HCT116 (cell line): Measurements from ENCODE around the gene DGCR8. TPM values are rescaled to one million over a fixed set of nuclear protein-coding genes. Genes with fewer than 3 reads are reported as not detected.
A peak's percentile ranks its signal among the peaks of the same experiment; 100 is the strongest.

Source experiments
- ATAC-seq: fragments of 200-7000 bp; cut with Tn5 transposase; 2 replicates; pipeline ENCODE4 v1.9.1; 2020; ENCODE audit warnings: mild to moderate bottlenecking, moderate library complexity
- BruUV-seq: library from RNA; stranded (reverse); fragments of 400-500 nt; replicated peaks from 2 replicates; lab custom pipeline; 2021; lab: Mats Ljungman, UMichigan
- CTCF ChIA-PET: fragments of 300-600 bp; sonication (Branson Sonifier 250); formaldehyde crosslinking; loops from one replicate; lab custom pipeline; 2021; ENCODE audit warnings: antibody characterized with exemption; lab: Charles Lee
- POLR2A ChIA-PET: fragments of 300-600, 350-600 bp; sonication (Branson Sonifier 250); formaldehyde crosslinking; loops from one replicate; lab custom pipeline; 2021; ENCODE audit warnings: antibody characterized with exemption; lab: Charles Lee
- RAD21 ChIA-PET, 2 experiments: fragments of 300-600 bp; sonication (Branson Sonifier 250); formaldehyde crosslinking; loops; one replicate each; lab custom pipeline; 2023; ENCODE audit warnings: low total read pairs in 2 of 2; ENCODE audit not compliant: uncharacterized antibody in 2 of 2, unreplicated experiment in 2 of 2, low non-redundant PET in 1 of 2; lab: Charles Lee
- DNase-seq: peaks from one replicate; pipeline ENCODE4 v3.0.0-alpha.2; 2010; ENCODE audit warnings: low read depth, low spot score
- H2AFZ ChIP-seq: fragments of 200-600 bp; shearing (Covaris generic), sonication (generic); 2 replicates; pipeline ENCODE4 v1.6.1; 2017; ENCODE audit warnings: low read depth, mixed run types, mixed read lengths, antibody characterized with exemption, low read length; ENCODE audit not compliant: poor library complexity, severe bottlenecking
- H3K27ac ChIP-seq: 2 replicates; pipeline ENCODE4 v1.5.1; 2012; ENCODE audit warnings: low read depth, low read length
- H3K27me3 ChIP-seq: fragments of 200-600 bp; sonication (generic); 2 replicates; pipeline ENCODE4 v1.6.1; 2016; ENCODE audit warnings: mixed run types, low read length, mixed read lengths; ENCODE audit not compliant: insufficient read depth
- H3K36me3 ChIP-seq, 2 experiments: fragments of 200-500 bp in 1 of 2; fragments of 200-600 bp in 1 of 2; sonication (Bioruptor generic) in 1 of 2; sonication (generic) in 1 of 2; 2 replicates each; pipeline versions ENCODE4 v1.5.1 to v1.6.1; 2014 to 2016; ENCODE audit warnings: low read length in 2 of 2, inconsistent platforms in 1 of 2, mixed read lengths in 1 of 2, mixed run types in 1 of 2; ENCODE audit not compliant: insufficient read depth in 2 of 2, control insufficient read depth in 1 of 2
- H3K4me1 ChIP-seq, 2 experiments: fragments of 200-600 bp in 1 of 2; sonication (generic) in 1 of 2; 2 replicates each; pipeline versions ENCODE4 v1.5.1 to v1.6.1; 2012 to 2017; ENCODE audit warnings: low read length in 2 of 2, inconsistent platforms in 1 of 2, mild to moderate bottlenecking in 1 of 2, mixed read lengths in 1 of 2, mixed run types in 1 of 2, moderate library complexity in 1 of 2; ENCODE audit not compliant: insufficient read depth in 2 of 2, control insufficient read depth in 1 of 2
- H3K4me2 ChIP-seq: fragments of 200-600 bp; sonication (generic); 2 replicates; pipeline ENCODE4 v1.6.1; 2017; ENCODE audit warnings: mixed run types, low read length, mixed read lengths
- H3K4me3 ChIP-seq, 2 experiments: fragments of 200-600 bp in 1 of 2; sonication (generic) in 1 of 2; replicated peaks in 1 of 2; 2 replicates each; pipeline ENCODE4 v1.5.1; 2011 to 2016; ENCODE audit warnings: low read length in 2 of 2, control low read depth in 1 of 2, low read depth in 1 of 2, mild to moderate bottlenecking in 1 of 2, mixed read lengths in 1 of 2, mixed run types in 1 of 2
- H3K79me2 ChIP-seq: fragments of 200-600 bp; sonication (generic); 2 replicates; pipeline ENCODE4 v1.6.1; 2017; ENCODE audit warnings: mild to moderate bottlenecking, mixed run types, low read length, moderate library complexity, mixed read lengths; ENCODE audit not compliant: insufficient read depth
- H3K9ac ChIP-seq: fragments of 200-600 bp; sonication (generic); 2 replicates; pipeline ENCODE4 v1.6.1; 2016; ENCODE audit warnings: low read length, mixed read lengths
- H3K9me2 ChIP-seq: fragments of 200-600 bp; sonication (generic), shearing (Covaris generic); 2 replicates; pipeline ENCODE4 v1.6.1; 2017; ENCODE audit warnings: mixed run types, mild to moderate bottlenecking, moderate library complexity; ENCODE audit not compliant: insufficient read depth
- H3K9me3 ChIP-seq, 2 experiments: fragments of 200-500 bp in 1 of 2; fragments of 200-600 bp in 1 of 2; sonication (Bioruptor generic) in 1 of 2; sonication (generic) in 1 of 2; 2 replicates each; pipeline ENCODE4 v1.6.1; 2014 to 2017; ENCODE audit warnings: low read length in 2 of 2, mixed read lengths in 2 of 2, inconsistent platforms in 1 of 2, low read depth in 1 of 2, mild to moderate bottlenecking in 1 of 2, mixed run types in 1 of 2, moderate library complexity in 1 of 2; ENCODE audit not compliant: control insufficient read depth in 1 of 2, insufficient read depth in 1 of 2
- H4K20me1 ChIP-seq: fragments of 200-600 bp; sonication (generic), shearing (Covaris generic); 2 replicates; pipeline ENCODE4 v1.6.1; 2017; ENCODE audit warnings: mixed run types, mild to moderate bottlenecking, moderate library complexity; ENCODE audit not compliant: insufficient read depth
- EGR1 ChIP-seq: IDR thresholded peaks from 2 replicates; pipeline ENCODE4 v1.6.1; 2012; ENCODE audit warnings: low read depth
- JUND ChIP-seq: IDR thresholded peaks from 2 replicates; pipeline ENCODE4 v1.6.1; 2012
- POLR2AphosphoS5 ChIP-seq: IDR thresholded peaks from 2 replicates; pipeline ENCODE4 v1.6.1; 2011; ENCODE audit warnings: mild to moderate bottlenecking, low read depth, low read length, moderate library complexity
- SRF ChIP-seq: IDR thresholded peaks from 2 replicates; pipeline ENCODE4 v1.6.1; 2012; ENCODE audit warnings: low read depth
- YY1 ChIP-seq: IDR thresholded peaks from 2 replicates; pipeline ENCODE4 v1.6.1; 2011; ENCODE audit warnings: low read length, low read depth, moderate library complexity, mild to moderate bottlenecking; ENCODE audit not compliant: insufficient replicate concordance; ENCODE audit errors: extremely low read depth
- ZNF274 ChIP-seq: fragments of 200-500 bp; sonication (Bioruptor generic); IDR thresholded peaks from 2 replicates; pipeline ENCODE4 v1.6.1; 2014; ENCODE audit warnings: mild to moderate bottlenecking, low read depth, low read length, inconsistent platforms
- intact Hi-C: fragments of 100-400 bp; cut with micrococcal nuclease; formaldehyde crosslinking; loops from 2 replicates; pipeline ENCODE4 v1.10.0; 2022
- total RNA-seq: library from RNA; stranded (reverse); gene quantifications from one replicate; pipeline ENCODE4 v1.2.1, GENCODE V29; 2021; ENCODE audit not compliant: unreplicated experiment
- TF ChIP-seq, protein P1 (sequence below): IDR thresholded peaks from 2 replicates; pipeline ENCODE4 v1.6.1; 2012; ENCODE audit warnings: low read depth
- TF ChIP-seq, protein P2 (sequence below): IDR thresholded peaks from 2 replicates; pipeline ENCODE4 v1.6.1; 2011; ENCODE audit warnings: mild to moderate bottlenecking, low read length, moderate library complexity; ENCODE audit not compliant: insufficient replicate concordance; ENCODE audit errors: extremely low read depth

The DGCR8 gene
- total RNA-seq, 1 experiment from 2014 or later: 43.8 TPM

DNA sequence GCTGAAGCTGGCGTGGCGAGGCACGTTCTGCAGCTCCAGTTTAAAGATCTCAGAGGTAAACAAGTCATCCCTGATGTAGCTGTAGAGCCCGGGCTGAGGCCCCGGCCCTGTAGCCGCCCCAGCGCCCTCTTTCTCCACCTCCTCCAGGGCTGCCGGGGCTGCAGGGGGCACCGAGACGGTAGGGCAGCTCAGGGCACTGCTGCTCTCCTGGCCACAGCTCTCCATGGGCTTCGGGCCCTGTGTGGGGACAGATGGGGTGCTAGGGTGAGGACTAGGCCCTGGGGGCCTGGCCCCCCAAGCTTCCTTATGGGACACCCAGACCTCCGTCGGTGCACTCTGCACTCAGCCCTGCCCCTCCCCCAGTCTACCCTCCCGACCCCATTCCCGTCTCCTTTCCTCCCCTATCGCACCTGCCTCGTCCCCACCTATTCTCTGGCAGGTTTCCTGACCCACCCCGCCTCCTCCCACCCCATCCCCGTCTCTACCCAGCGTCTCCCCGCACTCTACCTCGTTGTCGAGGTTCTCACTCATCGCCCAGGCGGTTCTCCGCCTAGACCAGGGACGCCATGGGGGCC is 36.4 kb downstream of the DGCR8 start:
- H3K4me3 ChIP-seq: peak overlapping the region; percentile 77 to 97
- ATAC-seq: peak; percentile 4
- H4K20me1 ChIP-seq: no peaks in the 10 kb centered on the region
- H2AFZ ChIP-seq: no peak overlapping the region
- peaks cover 71% of the 10 kb centered on the region for H3K79me2 ChIP-seq
- no peaks in the 10 kb centered on the region for H3K9me3 ChIP-seq
- no peak for DNase-seq
- peaks cover 13 to 45% of the 10 kb centered on the region in 2 experiments for H3K36me3 ChIP-seq
- no peaks in the 10 kb centered on the region for H3K9me2 ChIP-seq
- H3K4me2 ChIP-seq: peak overlapping the region; percentile 91
- H3K4me1 ChIP-seq: peaks cover 12 to 29% of the 10 kb centered on the region in 2 experiments
- BruUV-seq: TSS peak; percentile 54
- H3K27me3 ChIP-seq: no peaks in the 10 kb centered on the region
- intact Hi-C loops: loop anchor here (10.0 kb wide), 1 partner anchor 152 kb away; no protein-coding TSS in a partner anchor
- H3K9ac ChIP-seq: peak overlapping the region; percentile 99
- peak overlapping the region; percentile 79 for H3K27ac ChIP-seq
- ChIA-PET POLR2A (no interaction called here), CTCF (no interaction called here), RAD21 (no interaction called here)
- TF ChIP-seq JUND (no peak), YY1 (no peak), EGR1 (no peak), SRF (no peak), POLR2AphosphoS5 (no peak), ZNF274 (no peak)
- TF ChIP-seq, protein P1, sequence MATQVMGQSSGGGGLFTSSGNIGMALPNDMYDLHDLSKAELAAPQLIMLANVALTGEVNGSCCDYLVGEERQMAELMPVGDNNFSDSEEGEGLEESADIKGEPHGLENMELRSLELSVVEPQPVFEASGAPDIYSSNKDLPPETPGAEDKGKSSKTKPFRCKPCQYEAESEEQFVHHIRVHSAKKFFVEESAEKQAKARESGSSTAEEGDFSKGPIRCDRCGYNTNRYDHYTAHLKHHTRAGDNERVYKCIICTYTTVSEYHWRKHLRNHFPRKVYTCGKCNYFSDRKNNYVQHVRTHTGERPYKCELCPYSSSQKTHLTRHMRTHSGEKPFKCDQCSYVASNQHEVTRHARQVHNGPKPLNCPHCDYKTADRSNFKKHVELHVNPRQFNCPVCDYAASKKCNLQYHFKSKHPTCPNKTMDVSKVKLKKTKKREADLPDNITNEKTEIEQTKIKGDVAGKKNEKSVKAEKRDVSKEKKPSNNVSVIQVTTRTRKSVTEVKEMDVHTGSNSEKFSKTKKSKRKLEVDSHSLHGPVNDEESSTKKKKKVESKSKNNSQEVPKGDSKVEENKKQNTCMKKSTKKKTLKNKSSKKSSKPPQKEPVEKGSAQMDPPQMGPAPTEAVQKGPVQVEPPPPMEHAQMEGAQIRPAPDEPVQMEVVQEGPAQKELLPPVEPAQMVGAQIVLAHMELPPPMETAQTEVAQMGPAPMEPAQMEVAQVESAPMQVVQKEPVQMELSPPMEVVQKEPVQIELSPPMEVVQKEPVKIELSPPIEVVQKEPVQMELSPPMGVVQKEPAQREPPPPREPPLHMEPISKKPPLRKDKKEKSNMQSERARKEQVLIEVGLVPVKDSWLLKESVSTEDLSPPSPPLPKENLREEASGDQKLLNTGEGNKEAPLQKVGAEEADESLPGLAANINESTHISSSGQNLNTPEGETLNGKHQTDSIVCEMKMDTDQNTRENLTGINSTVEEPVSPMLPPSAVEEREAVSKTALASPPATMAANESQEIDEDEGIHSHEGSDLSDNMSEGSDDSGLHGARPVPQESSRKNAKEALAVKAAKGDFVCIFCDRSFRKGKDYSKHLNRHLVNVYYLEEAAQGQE: no peak
- TF ChIP-seq, protein P2, sequence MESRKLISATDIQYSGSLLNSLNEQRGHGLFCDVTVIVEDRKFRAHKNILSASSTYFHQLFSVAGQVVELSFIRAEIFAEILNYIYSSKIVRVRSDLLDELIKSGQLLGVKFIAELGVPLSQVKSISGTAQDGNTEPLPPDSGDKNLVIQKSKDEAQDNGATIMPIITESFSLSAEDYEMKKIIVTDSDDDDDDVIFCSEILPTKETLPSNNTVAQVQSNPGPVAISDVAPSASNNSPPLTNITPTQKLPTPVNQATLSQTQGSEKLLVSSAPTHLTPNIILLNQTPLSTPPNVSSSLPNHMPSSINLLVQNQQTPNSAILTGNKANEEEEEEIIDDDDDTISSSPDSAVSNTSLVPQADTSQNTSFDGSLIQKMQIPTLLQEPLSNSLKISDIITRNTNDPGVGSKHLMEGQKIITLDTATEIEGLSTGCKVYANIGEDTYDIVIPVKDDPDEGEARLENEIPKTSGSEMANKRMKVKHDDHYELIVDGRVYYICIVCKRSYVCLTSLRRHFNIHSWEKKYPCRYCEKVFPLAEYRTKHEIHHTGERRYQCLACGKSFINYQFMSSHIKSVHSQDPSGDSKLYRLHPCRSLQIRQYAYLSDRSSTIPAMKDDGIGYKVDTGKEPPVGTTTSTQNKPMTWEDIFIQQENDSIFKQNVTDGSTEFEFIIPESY: no peak
